SU-DHL-6 (cell line): ENCODE data around the gene HSP90AB1.

Source experiments
- H2AFZ ChIP-seq: fragments of 200-600 bp; sonication (generic); 2 replicates; pipeline ENCODE4 v1.6.1; 2014; ENCODE audit warnings: low read depth, mild to moderate bottlenecking, moderate library complexity, mixed read lengths, antibody characterized with exemption, low read length; ENCODE audit not compliant: severe bottlenecking
- H3F3A ChIP-seq: fragments of 200-600 bp; shearing (Covaris generic); 2 replicates; pipeline ENCODE4 v1.6.0; 2016; ENCODE audit warnings: antibody characterized with exemption, mild to moderate bottlenecking; ENCODE audit not compliant: insufficient read depth
- H3K27ac ChIP-seq: fragments of 200-600 bp; sonication (generic); 2 replicates; pipeline ENCODE4 v1.5.1; 2016; ENCODE audit warnings: low read depth, mild to moderate bottlenecking, low read length, moderate library complexity, mixed read lengths
- H3K27me3 ChIP-seq: fragments of 200-600 bp; sonication (generic), shearing (Covaris generic); 2 replicates; pipeline ENCODE4 v1.6.0; 2014; ENCODE audit warnings: mild to moderate bottlenecking, low read length
- H3K36me3 ChIP-seq: fragments of 200-600 bp; sonication (generic); 2 replicates; pipeline ENCODE4 v1.6.1; 2014; ENCODE audit warnings: mild to moderate bottlenecking, low read length, mixed read lengths
- H3K4me2 ChIP-seq: fragments of 300-600, 200-600 bp; shearing (Covaris generic), sonication (generic); 2 replicates; pipeline ENCODE4 v1.6.0; 2014; ENCODE audit warnings: low read length, low read depth, mild to moderate bottlenecking; ENCODE audit not compliant: poor library complexity, severe bottlenecking
- H3K4me3 ChIP-seq: fragments of 200-600 bp; sonication (generic); 2 replicates; pipeline ENCODE4 v1.5.1; 2014; ENCODE audit warnings: antibody characterized with exemption, low read length, mild to moderate bottlenecking, mixed read lengths; ENCODE audit not compliant: insufficient read depth, poor library complexity, severe bottlenecking
- H3K79me2 ChIP-seq: fragments of 200-600 bp; sonication (generic); 2 replicates; pipeline ENCODE4 v1.6.1; 2014; ENCODE audit warnings: mild to moderate bottlenecking, low read length, moderate library complexity; ENCODE audit not compliant: insufficient read depth
- H3K9ac ChIP-seq: fragments of 200-600 bp; sonication (generic); 2 replicates; pipeline ENCODE4 v1.7.0; 2014; ENCODE audit warnings: mild to moderate bottlenecking, low read length
- H3K9me2 ChIP-seq: fragments of 200-600 bp; sonication (generic); replicated peaks from 2 replicates; pipeline ENCODE4 v1.6.1; 2014; ENCODE audit warnings: low read length; ENCODE audit not compliant: insufficient read depth
- H3K9me3 ChIP-seq: fragments of 200-600 bp; sonication (generic); 2 replicates; pipeline ENCODE4 v1.6.1; 2014; ENCODE audit warnings: low read length, mixed read lengths; ENCODE audit not compliant: insufficient read depth
- H4K20me1 ChIP-seq: fragments of 200-600 bp; sonication (generic); 2 replicates; pipeline ENCODE4 v1.6.1; 2014; ENCODE audit warnings: low read depth, mild to moderate bottlenecking, antibody characterized with exemption, low read length, moderate library complexity, mixed read lengths
- EZH2phosphoT487 ChIP-seq: fragments of 200-600 bp; sonication (generic), shearing (Covaris generic); conservative IDR thresholded peaks from 2 replicates; pipeline ENCODE4 v1.6.1; 2018; ENCODE audit warnings: mild to moderate bottlenecking, antibody characterized with exemption, low read length, moderate library complexity, mixed read lengths
- TF ChIP-seq, protein P1 (sequence below): fragments of 200-600 bp; sonication (generic); IDR thresholded peaks from one replicate; pipeline ENCODE4 v1.5.1; 2017; ENCODE audit warnings: antibody characterized with exemption, mild to moderate bottlenecking, low read length, moderate library complexity; ENCODE audit not compliant: insufficient read depth, poor library complexity, severe bottlenecking

The HSP90AB1 gene

DNA sequence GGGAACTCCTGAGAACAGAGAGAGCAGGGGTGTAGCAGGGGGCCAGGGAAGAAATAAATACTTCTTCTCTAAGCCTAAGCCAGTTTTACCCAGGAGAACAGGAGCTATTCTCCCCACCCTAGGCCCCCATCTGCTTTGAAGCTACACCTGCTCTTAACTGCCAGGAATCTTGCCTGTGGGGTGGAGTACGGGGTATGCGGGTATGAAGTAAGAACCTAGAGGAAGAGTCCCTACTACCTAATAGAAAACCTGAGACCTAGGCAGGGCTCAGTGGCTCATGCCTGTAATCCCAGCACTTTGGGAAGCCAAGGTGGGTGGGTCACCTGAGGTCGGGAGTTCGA, 22.0 kb upstream of the HSP90AB1 start:
- Histone ChIP-seq H2AFZ (no peak overlapping the region), H3K27ac (0 out of 2 replicates have a peak overlapping the region, but pooled peaks have one; percentile 4), H3K4me2 (peak overlapping the region; percentile 66), H3K9me2 (no peaks in the 10 kb centered on the region), H3K9me3 (no peaks in the 10 kb centered on the region), H3K79me2 (peaks cover 44% of the 10 kb centered on the region), H3K9ac (peak overlapping the region; percentile 83), H3K4me3 (peak overlapping the region; percentile 81), H3K27me3 (no peaks in the 10 kb centered on the region), H4K20me1 (no peaks in the 10 kb centered on the region), H3F3A (peaks cover 8% of the 10 kb centered on the region), H3K36me3 (no peaks in the 10 kb centered on the region)
- TF ChIP-seq, protein P1, sequence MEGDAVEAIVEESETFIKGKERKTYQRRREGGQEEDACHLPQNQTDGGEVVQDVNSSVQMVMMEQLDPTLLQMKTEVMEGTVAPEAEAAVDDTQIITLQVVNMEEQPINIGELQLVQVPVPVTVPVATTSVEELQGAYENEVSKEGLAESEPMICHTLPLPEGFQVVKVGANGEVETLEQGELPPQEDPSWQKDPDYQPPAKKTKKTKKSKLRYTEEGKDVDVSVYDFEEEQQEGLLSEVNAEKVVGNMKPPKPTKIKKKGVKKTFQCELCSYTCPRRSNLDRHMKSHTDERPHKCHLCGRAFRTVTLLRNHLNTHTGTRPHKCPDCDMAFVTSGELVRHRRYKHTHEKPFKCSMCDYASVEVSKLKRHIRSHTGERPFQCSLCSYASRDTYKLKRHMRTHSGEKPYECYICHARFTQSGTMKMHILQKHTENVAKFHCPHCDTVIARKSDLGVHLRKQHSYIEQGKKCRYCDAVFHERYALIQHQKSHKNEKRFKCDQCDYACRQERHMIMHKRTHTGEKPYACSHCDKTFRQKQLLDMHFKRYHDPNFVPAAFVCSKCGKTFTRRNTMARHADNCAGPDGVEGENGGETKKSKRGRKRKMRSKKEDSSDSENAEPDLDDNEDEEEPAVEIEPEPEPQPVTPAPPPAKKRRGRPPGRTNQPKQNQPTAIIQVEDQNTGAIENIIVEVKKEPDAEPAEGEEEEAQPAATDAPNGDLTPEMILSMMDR: no peak
- TF ChIP-seq EZH2phosphoT487: no peak

DNA sequence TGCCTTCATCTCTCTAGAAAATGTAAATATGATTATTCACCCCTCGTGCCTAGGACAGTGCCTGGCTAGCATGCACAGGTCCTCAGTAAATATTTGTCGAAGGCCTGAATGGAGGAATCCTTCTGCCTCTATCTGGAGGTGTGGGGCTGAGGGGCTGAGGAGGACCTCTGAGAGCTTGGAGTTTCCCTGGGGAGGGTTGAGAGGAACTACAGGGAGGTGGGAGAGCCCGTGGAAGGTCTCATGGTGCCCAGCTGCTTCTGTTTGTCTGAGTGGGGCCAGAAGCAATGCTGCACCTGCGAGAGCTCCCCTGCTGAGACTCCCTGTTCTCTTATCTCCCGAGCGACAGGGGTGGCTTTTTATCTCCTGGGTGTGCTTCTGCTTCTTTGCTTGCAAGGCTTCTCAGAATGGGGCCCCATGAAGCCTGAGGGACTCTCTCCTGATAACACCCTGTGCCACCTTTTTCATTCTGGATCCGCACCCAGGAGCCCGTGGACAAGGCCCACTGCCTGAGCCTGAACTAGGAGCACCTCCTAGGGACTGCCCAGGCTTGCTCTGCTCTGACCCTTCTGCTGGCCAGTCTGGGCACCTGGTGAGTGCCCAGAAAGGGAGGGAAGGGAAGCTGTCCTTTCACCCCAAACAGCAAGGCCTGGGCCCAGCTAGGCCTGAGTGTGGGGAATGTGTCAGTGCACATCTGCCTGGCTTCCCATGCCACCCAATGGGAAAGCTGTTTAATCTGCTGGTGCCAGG, 21.1 kb upstream of the HSP90AB1 start:
- Histone ChIP-seq H3K9me2 (no peaks in the 10 kb centered on the region), H3K79me2 (peaks cover 44% of the 10 kb centered on the region), H3K4me2 (peak overlapping the region; percentile 66), H4K20me1 (no peaks in the 10 kb centered on the region), H3K9me3 (no peaks in the 10 kb centered on the region), H3K27ac (0 out of 2 replicates have a peak overlapping the region, but pooled peaks have one; percentile 4), H3K4me3 (peak overlapping the region; percentile 8), H3K27me3 (no peaks in the 10 kb centered on the region), H3K9ac (peak overlapping the region; percentile 83), H3K36me3 (no peaks in the 10 kb centered on the region), H3F3A (peaks cover 4% of the 10 kb centered on the region; the same call in 1 of the 2 replicates), H2AFZ (no peak overlapping the region)
- TF ChIP-seq, protein P1: no peak
- no peak for TF ChIP-seq EZH2phosphoT487

DNA sequence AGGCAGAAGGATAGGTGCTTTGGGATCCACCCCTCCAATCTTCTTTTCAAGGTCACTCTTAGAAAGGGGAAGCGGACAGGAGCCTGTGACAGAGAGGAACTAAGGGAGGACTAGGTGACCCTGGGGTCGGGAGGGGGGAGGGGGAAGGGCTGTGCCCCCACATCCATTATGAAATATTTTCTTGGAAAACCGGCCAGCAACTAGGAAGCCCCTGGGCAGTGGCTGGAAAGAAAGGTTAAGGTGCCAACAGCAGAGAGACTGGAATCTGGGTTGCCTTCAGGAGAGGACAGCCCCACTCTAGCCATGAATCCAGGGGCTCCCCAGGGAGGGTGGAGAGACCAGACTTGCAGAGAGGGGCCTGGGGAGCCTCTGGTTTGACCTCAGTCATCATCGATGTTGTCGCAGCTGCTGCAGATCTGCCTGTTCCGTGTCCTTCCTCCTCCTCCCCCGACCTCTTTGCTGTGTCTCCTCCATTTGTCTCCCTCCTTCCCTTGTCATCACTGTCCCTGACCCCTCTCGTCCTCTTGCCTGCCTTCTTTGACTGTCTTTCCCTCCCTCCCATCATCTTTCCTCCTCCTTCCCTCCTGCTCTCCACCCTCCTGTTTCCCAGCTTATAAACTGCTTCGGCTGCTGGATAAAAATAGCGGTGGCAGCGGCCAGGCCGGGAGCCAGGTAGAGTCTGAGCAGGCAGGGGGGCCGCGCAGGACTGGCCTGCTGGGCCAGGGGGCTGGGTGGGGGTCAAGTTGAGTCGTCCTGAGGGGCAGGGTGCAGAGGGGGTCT, 20.3 kb upstream of the HSP90AB1 start:
- H3K9me3 ChIP-seq: no peaks in the 10 kb centered on the region
- H3K9me2 ChIP-seq: no peaks in the 10 kb centered on the region
- no peak overlapping the region for H3K4me3 ChIP-seq
- TF ChIP-seq EZH2phosphoT487: no peak
- TF ChIP-seq, protein P1: no peak
- H4K20me1 ChIP-seq: no peaks in the 10 kb centered on the region
- H3K27ac ChIP-seq: no peak overlapping the region
- H3K79me2 ChIP-seq: peaks cover 44% of the 10 kb centered on the region
- no peaks in the 10 kb centered on the region for H3K36me3 ChIP-seq
- H3K4me2 ChIP-seq: peak overlapping the region; percentile 66
- no peak overlapping the region for H2AFZ ChIP-seq
- H3K9ac ChIP-seq: peak overlapping the region; percentile 83
- H3K27me3 ChIP-seq: no peaks in the 10 kb centered on the region
- no peaks in the 10 kb centered on the region for H3F3A ChIP-seq
